Hepatocyte (in vitro differentiated cells): ENCODE results near the gene NCS1.

Experiments used
- CTCF ChIP-seq: fragments of 200-600 bp; sonication (generic); IDR thresholded peaks from 2 replicates; pipeline ENCODE4 v1.5.1; 2016; ENCODE audit warnings: antibody characterized with exemption, mild to moderate bottlenecking; ENCODE audit not compliant: poor library complexity
- EZH2 ChIP-seq: fragments of 200-600 bp; sonication (generic); IDR thresholded peaks from 2 replicates; pipeline ENCODE4 v1.6.1; 2016; ENCODE audit warnings: antibody characterized with exemption, mild to moderate bottlenecking, borderline replicate concordance

GRCh38 chr9:130229759-130230158 is 57.6 kb downstream of the NCS1 start:
- TF ChIP-seq EZH2 (no peak), CTCF (no peak)
